Panc1 (cell line): ENCODE measurements around the gene CAND2. TPM values are rescaled to one million over a fixed set of nuclear protein-coding genes. Genes with fewer than 3 reads are reported as not detected.
"Not testable (repeated sequence)": the region's sequence is repeated elsewhere in the genome, so short reads cannot be mapped to it uniquely, and the experiment has no call there.

Experiments used
- ATAC-seq: fragments of 200-7000 bp; cut with Tn5 transposase; 2 replicates; pipeline ENCODE4 v1.9.1; 2020; ENCODE audit warnings: mild to moderate bottlenecking, moderate library complexity
- BruUV-seq: library from RNA; stranded (reverse); fragments of 400-500 nt; replicated peaks from 2 replicates; lab custom pipeline; 2021; lab: Mats Ljungman, UMichigan
- CTCF ChIA-PET: fragments of 300-600 bp; sonication (Branson Sonifier 250); formaldehyde crosslinking; loops from one replicate; lab custom pipeline; 2022; ENCODE audit warnings: antibody characterized with exemption; lab: Charles Lee
- POLR2A ChIA-PET: fragments of 300-600 bp; sonication (Branson Sonifier 250); formaldehyde crosslinking; loops from one replicate; lab custom pipeline; 2022; ENCODE audit warnings: antibody characterized with exemption; lab: Charles Lee
- DNase-seq: peaks from one replicate; pipeline ENCODE4 v3.0.0-alpha.2; 2010; ENCODE audit warnings: low read depth, low spot score
- H3K27ac ChIP-seq: 2 replicates; pipeline ENCODE4 v1.5.1; 2011; ENCODE audit warnings: mild to moderate bottlenecking, low read length, inconsistent platforms
- H3K27me3 ChIP-seq: fragments of 200-500 bp; sonication (Bioruptor generic); 2 replicates; pipeline ENCODE4 v1.6.0; 2014; ENCODE audit warnings: low read length, inconsistent platforms; ENCODE audit not compliant: control insufficient read depth, insufficient read depth
- H3K36me3 ChIP-seq: fragments of 200-500 bp; sonication (Bioruptor generic); 2 replicates; pipeline ENCODE4 v1.5.1; 2014; ENCODE audit warnings: inconsistent platforms, mild to moderate bottlenecking, low read length, moderate library complexity; ENCODE audit not compliant: control insufficient read depth, insufficient read depth
- H3K4me1 ChIP-seq: 2 replicates; pipeline ENCODE4 v1.5.1; 2011; ENCODE audit warnings: inconsistent platforms, mild to moderate bottlenecking, low read length, moderate library complexity; ENCODE audit not compliant: control insufficient read depth, insufficient read depth
- H3K4me3 ChIP-seq, 2 experiments: 2 replicates each; pipeline ENCODE4 v1.5.1; 2011 to 2012; ENCODE audit warnings: low read depth in 2 of 2, low read length in 2 of 2, mild to moderate bottlenecking in 2 of 2, inconsistent platforms in 1 of 2, moderate library complexity in 1 of 2
- H3K9me3 ChIP-seq: fragments of 200-500 bp; sonication (Bioruptor generic); 2 replicates; pipeline ENCODE4 v1.5.1; 2014; ENCODE audit warnings: low read depth, mild to moderate bottlenecking, inconsistent platforms, low read length, moderate library complexity; ENCODE audit not compliant: control insufficient read depth, insufficient read depth
- POLR2AphosphoS5 ChIP-seq: IDR thresholded peaks from 2 replicates; pipeline ENCODE4 v1.6.1; 2012; ENCODE audit warnings: mild to moderate bottlenecking, low read depth, low read length, moderate library complexity
- SIN3A ChIP-seq: IDR thresholded peaks from 2 replicates; pipeline ENCODE4 v1.6.1; 2012; ENCODE audit warnings: low read depth, mild to moderate bottlenecking, low read length, moderate library complexity, borderline replicate concordance; ENCODE audit not compliant: insufficient read depth
- TCF7L2 ChIP-seq: IDR thresholded peaks from 2 replicates; pipeline ENCODE4 v1.6.1; 2011; ENCODE audit warnings: mild to moderate bottlenecking, low read depth, low read length, inconsistent platforms
- in situ Hi-C: cut with HindIII; loops from 2 replicates; pipeline ENCODE4 v1.10.0; 2016; ENCODE audit warnings: low sequenced_read_pairs, low pct_unique_long_range_greater_than_20kb
- intact Hi-C: fragments of 100-400 bp; cut with micrococcal nuclease; formaldehyde crosslinking; loops from one replicate; pipeline ENCODE4 v1.10.0; 2022; ENCODE audit not compliant: unreplicated experiment
- total RNA-seq: library from RNA; stranded (reverse); gene quantifications from one replicate; pipeline ENCODE4 v1.2.1, GENCODE V29; 2021; ENCODE audit not compliant: unreplicated experiment
- TF ChIP-seq, protein P1 (sequence below): fragments of 450-650 bp; IDR thresholded peaks from 2 replicates; pipeline ENCODE4 v1.5.1; 2017; ENCODE audit warnings: mild to moderate bottlenecking
- TF ChIP-seq, protein P2 (sequence below), 2 experiments: IDR thresholded peaks; 2 replicates each; pipeline ENCODE4 v1.6.1; 2011 to 2012; ENCODE audit warnings: low read depth in 2 of 2, control low read depth in 1 of 2, low read length in 1 of 2, mild to moderate bottlenecking in 1 of 2, moderate library complexity in 1 of 2; ENCODE audit not compliant: insufficient read depth in 1 of 2

Gene CAND2
- total RNA-seq, 1 experiment from 2014 or later = 0.13 TPM

DNA sequence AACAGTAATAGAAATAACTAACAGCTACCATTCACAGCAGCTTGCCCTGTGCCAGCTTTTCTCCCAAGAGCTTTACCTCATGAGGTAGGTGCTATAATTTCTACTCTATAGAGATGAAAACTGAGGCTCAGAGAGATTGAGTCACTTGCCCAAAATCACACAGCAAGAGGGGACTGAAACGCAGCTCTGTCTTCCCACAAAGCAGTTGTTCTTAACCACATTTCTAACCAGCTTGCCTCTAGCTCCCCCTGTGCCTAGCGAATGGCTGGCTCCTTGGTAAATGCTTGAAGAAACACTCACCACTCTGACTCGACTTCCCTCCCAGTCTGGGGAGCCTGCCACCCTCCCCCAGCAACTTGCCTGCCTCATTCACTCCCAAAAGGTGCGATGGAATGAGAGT, 21.9 kb upstream of the CAND2 start:
- no peaks in the 10 kb centered on the region for H3K36me3 ChIP-seq
- H3K27me3 ChIP-seq = no peaks in the 10 kb centered on the region
- no peaks in the 10 kb centered on the region for H3K4me1 ChIP-seq
- ChIA-PET CTCF (interaction anchor here (1.0 kb wide), 1 partner anchor 11 kb away, joined by 4 read pairs; no protein-coding TSS in a partner anchor), POLR2A (no interaction called here)
- no peak for ATAC-seq
- in situ Hi-C loops (no loop called here), intact Hi-C loops (no loop called here)
- H3K9me3 ChIP-seq = no peaks in the 10 kb centered on the region
- no peak overlapping the region for H3K27ac ChIP-seq
- DNase-seq = no peak
- H3K4me3 ChIP-seq = no peak overlapping the region
- TF ChIP-seq, protein P1, sequence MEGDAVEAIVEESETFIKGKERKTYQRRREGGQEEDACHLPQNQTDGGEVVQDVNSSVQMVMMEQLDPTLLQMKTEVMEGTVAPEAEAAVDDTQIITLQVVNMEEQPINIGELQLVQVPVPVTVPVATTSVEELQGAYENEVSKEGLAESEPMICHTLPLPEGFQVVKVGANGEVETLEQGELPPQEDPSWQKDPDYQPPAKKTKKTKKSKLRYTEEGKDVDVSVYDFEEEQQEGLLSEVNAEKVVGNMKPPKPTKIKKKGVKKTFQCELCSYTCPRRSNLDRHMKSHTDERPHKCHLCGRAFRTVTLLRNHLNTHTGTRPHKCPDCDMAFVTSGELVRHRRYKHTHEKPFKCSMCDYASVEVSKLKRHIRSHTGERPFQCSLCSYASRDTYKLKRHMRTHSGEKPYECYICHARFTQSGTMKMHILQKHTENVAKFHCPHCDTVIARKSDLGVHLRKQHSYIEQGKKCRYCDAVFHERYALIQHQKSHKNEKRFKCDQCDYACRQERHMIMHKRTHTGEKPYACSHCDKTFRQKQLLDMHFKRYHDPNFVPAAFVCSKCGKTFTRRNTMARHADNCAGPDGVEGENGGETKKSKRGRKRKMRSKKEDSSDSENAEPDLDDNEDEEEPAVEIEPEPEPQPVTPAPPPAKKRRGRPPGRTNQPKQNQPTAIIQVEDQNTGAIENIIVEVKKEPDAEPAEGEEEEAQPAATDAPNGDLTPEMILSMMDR = no peak
- no peak for TF ChIP-seq POLR2AphosphoS5
- TF ChIP-seq TCF7L2 = no peak
- no peak for TF ChIP-seq SIN3A
- TF ChIP-seq, protein P2, sequence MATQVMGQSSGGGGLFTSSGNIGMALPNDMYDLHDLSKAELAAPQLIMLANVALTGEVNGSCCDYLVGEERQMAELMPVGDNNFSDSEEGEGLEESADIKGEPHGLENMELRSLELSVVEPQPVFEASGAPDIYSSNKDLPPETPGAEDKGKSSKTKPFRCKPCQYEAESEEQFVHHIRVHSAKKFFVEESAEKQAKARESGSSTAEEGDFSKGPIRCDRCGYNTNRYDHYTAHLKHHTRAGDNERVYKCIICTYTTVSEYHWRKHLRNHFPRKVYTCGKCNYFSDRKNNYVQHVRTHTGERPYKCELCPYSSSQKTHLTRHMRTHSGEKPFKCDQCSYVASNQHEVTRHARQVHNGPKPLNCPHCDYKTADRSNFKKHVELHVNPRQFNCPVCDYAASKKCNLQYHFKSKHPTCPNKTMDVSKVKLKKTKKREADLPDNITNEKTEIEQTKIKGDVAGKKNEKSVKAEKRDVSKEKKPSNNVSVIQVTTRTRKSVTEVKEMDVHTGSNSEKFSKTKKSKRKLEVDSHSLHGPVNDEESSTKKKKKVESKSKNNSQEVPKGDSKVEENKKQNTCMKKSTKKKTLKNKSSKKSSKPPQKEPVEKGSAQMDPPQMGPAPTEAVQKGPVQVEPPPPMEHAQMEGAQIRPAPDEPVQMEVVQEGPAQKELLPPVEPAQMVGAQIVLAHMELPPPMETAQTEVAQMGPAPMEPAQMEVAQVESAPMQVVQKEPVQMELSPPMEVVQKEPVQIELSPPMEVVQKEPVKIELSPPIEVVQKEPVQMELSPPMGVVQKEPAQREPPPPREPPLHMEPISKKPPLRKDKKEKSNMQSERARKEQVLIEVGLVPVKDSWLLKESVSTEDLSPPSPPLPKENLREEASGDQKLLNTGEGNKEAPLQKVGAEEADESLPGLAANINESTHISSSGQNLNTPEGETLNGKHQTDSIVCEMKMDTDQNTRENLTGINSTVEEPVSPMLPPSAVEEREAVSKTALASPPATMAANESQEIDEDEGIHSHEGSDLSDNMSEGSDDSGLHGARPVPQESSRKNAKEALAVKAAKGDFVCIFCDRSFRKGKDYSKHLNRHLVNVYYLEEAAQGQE (IDR thresholded peaks at IDR 0.05; ENCODE audit: insufficient read depth in 1 of 2, low read depth in 2 of 2, low read length in 1 of 2) = no peak
- BruUV-seq = no TSS peak

DNA sequence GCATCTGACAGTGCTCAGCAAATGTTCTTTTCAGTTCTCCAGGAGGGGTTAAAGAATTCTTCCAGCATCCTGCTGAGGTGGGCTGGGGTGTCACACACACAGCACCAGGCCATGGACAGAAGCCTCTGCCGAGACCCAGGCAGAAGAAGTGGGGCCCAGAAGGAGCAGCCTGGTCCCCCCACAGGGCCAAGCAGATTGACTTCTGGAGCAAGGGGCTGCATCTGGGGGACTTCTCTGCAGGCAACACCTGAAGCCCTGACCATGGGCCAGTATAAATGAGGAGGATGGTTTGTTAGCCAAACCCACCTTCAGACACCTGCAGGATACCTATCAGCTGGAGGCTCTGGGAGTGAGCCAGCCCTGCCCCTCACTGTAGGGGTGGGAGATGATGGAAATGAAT, 21.3 kb upstream of the CAND2 start:
- CTCF ChIA-PET = no interaction called here
- Histone ChIP-seq H3K9me3 (no peaks in the 10 kb centered on the region), H3K36me3 (no peaks in the 10 kb centered on the region), H3K4me3 (no peak overlapping the region), H3K4me1 (no peaks in the 10 kb centered on the region), H3K27ac (no peak overlapping the region), H3K27me3 (no peaks in the 10 kb centered on the region)
- ATAC-seq (no peak), DNase-seq (no peak)
- in situ Hi-C loops (no loop called here), intact Hi-C loops (no loop called here)
- POLR2A ChIA-PET = no interaction called here
- no TSS peak for BruUV-seq
- TF ChIP-seq POLR2AphosphoS5 = no peak

DNA sequence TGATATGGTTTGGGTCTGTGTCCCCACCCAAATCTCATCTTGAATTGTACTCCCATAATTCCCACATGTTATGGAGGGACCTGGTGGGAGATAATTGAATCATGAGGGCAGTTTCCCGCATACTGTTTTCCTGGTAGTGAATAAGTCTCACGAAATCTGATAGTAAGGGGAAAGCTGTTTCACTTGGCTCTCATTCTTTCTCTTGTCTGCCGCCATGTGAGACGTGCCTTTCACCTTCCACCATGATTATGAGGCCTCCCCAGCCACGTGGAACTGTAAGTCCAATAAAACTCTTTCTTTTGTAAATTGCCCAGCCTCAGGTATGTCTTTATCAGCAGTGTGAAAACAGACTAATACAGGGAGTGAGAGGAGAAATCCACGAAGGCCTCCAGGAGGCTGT, 20.5 kb upstream of the CAND2 start:
- H3K4me3 ChIP-seq, H3K36me3 ChIP-seq, in situ Hi-C loops, H3K9me3 ChIP-seq, intact Hi-C loops, DNase-seq, H3K4me1 ChIP-seq, H3K27me3 ChIP-seq, BruUV-seq, ATAC-seq, CTCF ChIA-PET, POLR2A ChIA-PET, H3K27ac ChIP-seq: not testable (repeated sequence)
